SH-SY5Y (cell line): ENCODE measurements around the gene C19orf81.

Experiments used
- GATA2 ChIP-seq: IDR thresholded peaks from 2 replicates; pipeline ENCODE4 v1.6.1; 2011; ENCODE audit warnings: mild to moderate bottlenecking, low read depth, low read length
- GATA3 ChIP-seq: IDR thresholded peaks from 2 replicates; pipeline ENCODE4 v1.6.1; 2011; ENCODE audit warnings: low read depth, mild to moderate bottlenecking, low read length, moderate library complexity

C19orf81 gene

GRCh38 chr19:50690439-50690838 is 41.2 kb downstream of the C19orf81 start:
- TF ChIP-seq GATA3, result no peak

- TF ChIP-seq GATA2, result no peak
- TF ChIP-seq GATA3, result no peak
Measured at GRCh38 chr19:50693064-50693975, 44.1 kb downstream of the C19orf81 start.

- TF ChIP-seq GATA3 (no peak), GATA2 (no peak)
Measured at GRCh38 chr19:50694815-50695145, 45.5 kb downstream of the C19orf81 start.

- no peak for TF ChIP-seq GATA2
Measured at GRCh38 chr19:50695251-50696093, 46.2 kb downstream of the C19orf81 start.

- TF ChIP-seq GATA3, result no peak
Measured at GRCh38 chr19:50696094-50696483, 46.8 kb downstream of the C19orf81 start.

GRCh38 chr19:50697414-50698124 is 48.3 kb downstream of the C19orf81 start:
- TF ChIP-seq GATA2 (no peak), GATA3 (no peak)

GRCh38 chr19:50701367-50701985 is 52.2 kb downstream of the C19orf81 start:
- no peak for TF ChIP-seq GATA2
- no peak for TF ChIP-seq GATA3

- TF ChIP-seq GATA2 (no peak), GATA3 (no peak)
Measured at GRCh38 chr19:50702158-50702870, 53.1 kb downstream of the C19orf81 start.

- TF ChIP-seq GATA3 (no peak), GATA2 (no peak)
Measured at GRCh38 chr19:50702871-50703829, 53.9 kb downstream of the C19orf81 start.

GRCh38 chr19:50703915-50704796 is 54.9 kb downstream of the C19orf81 start:
- TF ChIP-seq GATA3 (no peak), GATA2 (no peak)

- no peak for TF ChIP-seq GATA3
- no peak for TF ChIP-seq GATA2
Measured at GRCh38 chr19:50705422-50706019, 56.3 kb downstream of the C19orf81 start.

GRCh38 chr19:50706387-50706786 is 57.1 kb downstream of the C19orf81 start:
- TF ChIP-seq GATA2, result no peak
- no peak for TF ChIP-seq GATA3
